Tibial nerve (tissue), 4 donors: ENCODE data around the gene COL4A2.

Experiments used
- CTCF ChIP-seq, 5 experiments: fragments of 200-600 bp in 3 of 5; fragments of 450-650 bp in 2 of 5; sonication (generic) in 3 of 5; IDR thresholded peaks; one replicate each; pipeline ENCODE4 v1.5.1; 2016 to 2019; ENCODE audit warnings: antibody characterized with exemption in 5 of 5, mild to moderate bottlenecking in 3 of 5, moderate library complexity in 2 of 5
- EP300 ChIP-seq, 2 donors: sonication (generic); formaldehyde crosslinking; IDR thresholded peaks; one replicate each; pipeline ENCODE4 v1.6.1; 2017; ENCODE audit warnings: antibody characterized with exemption in 2 of 2, mild to moderate bottlenecking in 1 of 2
- POLR2A ChIP-seq, 2 donors: fragments of 450-650 bp; IDR thresholded peaks; one replicate each; pipeline ENCODE4 v1.6.1; 2017; ENCODE audit warnings: antibody characterized with exemption in 2 of 2, mild to moderate bottlenecking in 2 of 2, moderate library complexity in 2 of 2

- TF ChIP-seq POLR2A (IDR thresholded peaks at IDR 0.05): no peak
- TF ChIP-seq CTCF (IDR thresholded peaks at IDR 0.05): no peak
- TF ChIP-seq EP300 (IDR thresholded peaks at IDR 0.05): peak in 1 of 2 donors; percentile 24
Observed at GRCh38 chr13:110408286-110408685, 101.2 kb downstream of the COL4A2 start.
